GM21515 (cell line): Measurements from ENCODE around the gene TENT5C.

ENCODE experiments used
- ATAC-seq: cut with Tn5 transposase; IDR thresholded peaks from one replicate; pipeline ENCODE4 v1.9.1; 2021; ENCODE audit not compliant: unreplicated experiment

Gene TENT5C

GRCh38 chr1:117612517-117613248, 6.8 kb downstream of the TENT5C start:
- no peak for ATAC-seq

GRCh38 chr1:117613249-117613968, 7.6 kb downstream of the TENT5C start:
- ATAC-seq = no peak

- no peak for ATAC-seq
These were observed 8.3 kb downstream of the TENT5C start for GRCh38 chr1:117613969-117614729.

- ATAC-seq = no peak
These were observed 9.6 kb downstream of the TENT5C start for GRCh38 chr1:117615474-117615873.

- ATAC-seq = no peak
These were observed 10.5 kb downstream of the TENT5C start for GRCh38 chr1:117616356-117616755.

GRCh38 chr1:117616967-117617366, 11.1 kb downstream of the TENT5C start:
- ATAC-seq = no peak

- ATAC-seq = no peak
These were observed 12.7 kb downstream of the TENT5C start for GRCh38 chr1:117618450-117619122.

GRCh38 chr1:117620440-117620839, 14.6 kb downstream of the TENT5C start:
- ATAC-seq = no peak

GRCh38 chr1:117621316-117621715, 15.5 kb downstream of the TENT5C start:
- no peak for ATAC-seq

- no peak for ATAC-seq
These were observed 16.9 kb downstream of the TENT5C start for GRCh38 chr1:117622726-117623125.

GRCh38 chr1:117623141-117623540, 17.3 kb downstream of the TENT5C start:
- ATAC-seq = no peak

- no peak for ATAC-seq
These were observed 17.9 kb downstream of the TENT5C start for GRCh38 chr1:117623698-117624097.

GRCh38 chr1:117627546-117628130, 21.8 kb downstream of the TENT5C start:
- no peak for ATAC-seq

- ATAC-seq = no peak
These were observed 22.5 kb downstream of the TENT5C start for GRCh38 chr1:117628343-117628742.

- no peak for ATAC-seq
These were observed 24.0 kb downstream of the TENT5C start for GRCh38 chr1:117629625-117630422.

- ATAC-seq = no peak
These were observed 24.7 kb downstream of the TENT5C start for GRCh38 chr1:117630423-117630998.

- ATAC-seq = no peak
These were observed 25.7 kb downstream of the TENT5C start for GRCh38 chr1:117631359-117632160.

- peak; percentile 59 for ATAC-seq
These were observed 26.6 kb downstream of the TENT5C start for GRCh38 chr1:117632269-117633067.
